Stomach (tissue), 9 donors: ENCODE measurements around the gene CELSR1. TPM values are rescaled to one million over a fixed set of nuclear protein-coding genes. Genes with fewer than 3 reads are reported as not detected.

Experiments
- DNase-seq, 2 donors: peaks; one replicate each; pipeline versions ENCODE4 v3.0.0 to v3.0.0-alpha.2; 2013 to 2019
- H3K27ac ChIP-seq, 5 donors: fragments of 200-600 bp in 4 of 5; sonication (generic) in 4 of 5; one replicate each; pipeline ENCODE4 v1.5.1; 2013 to 2019; ENCODE audit warnings: mild to moderate bottlenecking in 1 of 5, moderate library complexity in 1 of 5
- H3K27me3 ChIP-seq, 3 donors: fragments of 200-600 bp; sonication (generic); one replicate each; pipeline ENCODE4 v1.5.1; 2017 to 2019; ENCODE audit warnings: mixed run types in 1 of 3
- H3K36me3 ChIP-seq, 4 donors: fragments of 200-600 bp; sonication (generic); 1 replicate in 3 of 4; 2 replicates in 1 of 4; pipeline ENCODE4 v1.5.1; 2016 to 2019
- H3K4me1 ChIP-seq, 4 donors: fragments of 200-600 bp; sonication (generic); one replicate each; pipeline ENCODE4 v1.5.1; 2016 to 2019
- H3K4me3 ChIP-seq, 4 donors: fragments of 200-600 bp; sonication (generic) in 3 of 4; one replicate each; pipeline ENCODE4 v1.5.1; 2016 to 2019; ENCODE audit warnings: mild to moderate bottlenecking in 1 of 4
- H3K9me3 ChIP-seq, 4 donors: fragments of 200-600 bp; sonication (generic); one replicate each; pipeline ENCODE4 v1.5.1; 2016 to 2019
- CTCF ChIP-seq, 7 experiments: fragments of 450-650 bp in 4 of 7; fragments of 200-600 bp in 3 of 7; sonication (generic) in 3 of 7; IDR thresholded peaks; one replicate each; pipeline ENCODE4 v1.5.1; 2016 to 2019; ENCODE audit warnings: antibody characterized with exemption in 7 of 7, control low read depth in 2 of 7, mild to moderate bottlenecking in 1 of 7
- EP300 ChIP-seq: sonication (generic); formaldehyde crosslinking; IDR thresholded peaks from one replicate; pipeline ENCODE4 v1.6.1; 2017; ENCODE audit warnings: antibody characterized with exemption
- POLR2A ChIP-seq, 4 donors: fragments of 450-650 bp; IDR thresholded peaks; one replicate each; pipeline ENCODE4 v1.6.1; 2016; ENCODE audit warnings: antibody characterized with exemption in 4 of 4, control low read depth in 2 of 4, mild to moderate bottlenecking in 1 of 4, moderate library complexity in 1 of 4
- POLR2AphosphoS5 ChIP-seq, 3 donors: sonication (generic); formaldehyde crosslinking; IDR thresholded peaks; one replicate each; pipeline ENCODE4 v1.6.1; 2016; ENCODE audit warnings: antibody characterized with exemption in 3 of 3
- WGBS, 5 donors: extraction: QIAGEN DNeasy Blood & Tissue Kit in 3 of 5; methylation state at CpG; one replicate each; pipeline versions ENCODE4 v1.1.5 to v1.1.7; 2013 to 2018; 5-methylcytosine and 5-hydroxymethylcytosine counted together
- intact Hi-C: fragments of 100-400 bp; cut with DNase I; formaldehyde crosslinking; loops from one replicate; pipeline ENCODE4 v1.15.1; 2023; ENCODE audit warnings: low total_unique reads
- polyA plus RNA-seq, 3 donors: library from polyadenylated mRNA; stranded (reverse); fragments of 200-250 nt; gene quantifications; one replicate each; pipeline ENCODE4 v1.2.3, GENCODE V29; 2013
- total RNA-seq, 5 donors: library from RNA; depleted of rRNA; stranded (reverse); fragments of >200 nt; gene quantifications; one replicate each; pipeline versions ENCODE4 v1.1.0 to v1.2.3, GENCODE V29; 2014 to 2016
- donor health status: healthy with polysubstance abuse.
- donor health status: Bipolar disorder and iron deficiency.
- donor health status: healthy.

The CELSR1 gene
- total and polyA plus RNA-seq, 8 donors = 0.29 to 78.2 (median 13.4) TPM

DNA sequence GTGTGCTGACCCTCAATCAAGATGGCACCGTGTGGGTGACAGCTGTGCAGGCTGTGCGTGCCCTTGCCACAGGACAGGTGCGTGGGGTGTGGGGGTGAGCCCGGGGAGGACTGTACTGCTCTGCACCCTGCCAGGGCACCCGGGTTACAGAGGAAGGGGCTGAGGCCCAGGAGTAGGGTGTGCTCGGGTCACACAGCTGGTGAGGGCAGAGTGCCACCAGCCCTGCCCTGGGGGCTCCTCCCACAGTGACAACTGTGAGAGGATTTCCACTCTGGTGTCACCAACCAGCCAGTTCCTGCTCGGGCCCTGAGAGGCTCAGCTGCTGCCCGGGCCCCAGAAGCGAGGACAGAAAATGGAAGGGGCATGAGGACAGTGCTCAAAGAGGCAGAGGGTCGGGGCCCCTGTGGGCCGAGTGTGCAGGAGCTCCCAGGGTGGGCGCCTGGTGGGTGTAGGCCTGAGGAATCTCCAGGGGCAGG is 181.4 kb downstream of the CELSR1 start:
- H3K9me3 ChIP-seq = no peaks in the 10 kb centered on the region
- H3K4me3 ChIP-seq = no peak overlapping the region
- WGBS, 5 donors = 84 to 89% (median 85%) methylated on average over 10 to 12 of the region's 12 CpGs
- intact Hi-C loops = no loop called here
- TF ChIP-seq POLR2A (IDR thresholded peaks at IDR 0.05) (no peak), POLR2AphosphoS5 (IDR thresholded peaks at IDR 0.05) (no peak)
- H3K27ac ChIP-seq = no peak overlapping the region
- peaks cover 50 to 95% (median 84%) of the 10 kb centered on the region in 4 donors for H3K36me3 ChIP-seq
- H3K4me1 ChIP-seq = peaks cover 4 to 13% (median 9%) of the 10 kb centered on the region in 4 donors
- no peak for DNase-seq
- no peaks in the 10 kb centered on the region for H3K27me3 ChIP-seq

GRCh38 chr22:46355369-46355995 is 181.9 kb downstream of the CELSR1 start:
- H3K27me3 ChIP-seq = no peaks in the 10 kb centered on the region
- no peaks in the 10 kb centered on the region for H3K9me3 ChIP-seq
- peaks cover 4 to 13% (median 9%) of the 10 kb centered on the region in 4 donors for H3K4me1 ChIP-seq
- TF ChIP-seq CTCF (IDR thresholded peaks at IDR 0.05) (peak in 5 of 7 experiments; percentile 53 to 77 (median 68)), POLR2AphosphoS5 (IDR thresholded peaks at IDR 0.05) (no peak)
- H3K27ac ChIP-seq = no peak overlapping the region
- peak; percentile 80 to 88 for DNase-seq
- no peak overlapping the region for H3K4me3 ChIP-seq
- intact Hi-C loops = no loop called here
- WGBS, 5 donors = 39 to 70% (median 45%) methylated on average over 11 to 22 of the region's 22 CpGs
- peaks cover 55 to 97% (median 90%) of the 10 kb centered on the region in 4 donors for H3K36me3 ChIP-seq

GRCh38 chr22:46354993-46355305 is 182.5 kb downstream of the CELSR1 start:
- Histone ChIP-seq H3K27me3 (no peaks in the 10 kb centered on the region), H3K9me3 (no peaks in the 10 kb centered on the region), H3K27ac (no peak overlapping the region), H3K4me3 (no peak overlapping the region), H3K36me3 (peaks cover 59 to 97% (median 95%) of the 10 kb centered on the region in 4 donors), H3K4me1 (peaks cover 4 to 13% (median 9%) of the 10 kb centered on the region in 4 donors)
- TF ChIP-seq POLR2AphosphoS5 (IDR thresholded peaks at IDR 0.05) (no peak), POLR2A (IDR thresholded peaks at IDR 0.05) (no peak), CTCF (IDR thresholded peaks at IDR 0.05) (no peak), EP300 (no peak)
- no peak for DNase-seq
- WGBS, 5 donors = 63 to 86% (median 72%) methylated on average over 2 to 7 of the region's 7 CpGs
- intact Hi-C loops = no loop called here

- TF ChIP-seq CTCF (IDR thresholded peaks at IDR 0.05) (no peak), EP300 (no peak), POLR2AphosphoS5 (IDR thresholded peaks at IDR 0.05) (no peak), POLR2A (IDR thresholded peaks at IDR 0.05) (no peak)
- Histone ChIP-seq H3K4me3 (no peak overlapping the region), H3K27ac (peak overlapping the region in 2 of 5 donors; percentile 20 to 25), H3K4me1 (peaks cover 4 to 13% (median 9%) of the 10 kb centered on the region in 4 donors), H3K27me3 (no peaks in the 10 kb centered on the region), H3K9me3 (no peaks in the 10 kb centered on the region), H3K36me3 (peaks cover 63 to 100% (median 99%) of the 10 kb centered on the region in 4 donors)
- 70 to 81% (median 76%) methylated on average over 13 to 21 of the region's 21 CpGs for WGBS, 5 donors
- no peak for DNase-seq
- intact Hi-C loops = no loop called here
Measured at GRCh38 chr22:46354176-46354992, 183.0 kb downstream of the CELSR1 start.
